NCI-H2227 (cell line): ENCODE data around the gene PTPRE.

Experiments
- DNase-seq: peaks from one replicate; lab custom pipeline; 2025; ENCODE audit not compliant: unreplicated experiment; lab: John Stamatoyannopoulos, UW

The PTPRE gene

DNA sequence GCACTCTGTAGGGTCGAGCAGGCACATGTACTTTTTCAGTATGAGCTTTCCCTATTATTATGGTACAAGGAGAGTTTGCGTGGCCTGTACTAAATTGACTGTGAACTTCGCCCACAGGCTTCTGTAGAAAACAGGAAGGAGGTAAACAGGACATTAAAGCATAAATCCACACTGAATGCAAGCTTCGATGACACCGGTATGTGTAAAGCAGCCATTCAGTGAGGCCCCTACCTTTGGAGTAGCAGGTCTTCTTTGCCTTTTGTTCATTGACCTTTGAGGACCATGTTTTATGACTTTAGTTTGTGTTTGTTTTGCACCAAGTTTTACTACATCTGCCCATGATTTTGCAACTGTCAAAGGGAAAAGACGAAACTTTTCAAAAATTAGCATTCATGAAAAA is 204.8 kb downstream of the PTPRE start:
- no peak for DNase-seq

DNA sequence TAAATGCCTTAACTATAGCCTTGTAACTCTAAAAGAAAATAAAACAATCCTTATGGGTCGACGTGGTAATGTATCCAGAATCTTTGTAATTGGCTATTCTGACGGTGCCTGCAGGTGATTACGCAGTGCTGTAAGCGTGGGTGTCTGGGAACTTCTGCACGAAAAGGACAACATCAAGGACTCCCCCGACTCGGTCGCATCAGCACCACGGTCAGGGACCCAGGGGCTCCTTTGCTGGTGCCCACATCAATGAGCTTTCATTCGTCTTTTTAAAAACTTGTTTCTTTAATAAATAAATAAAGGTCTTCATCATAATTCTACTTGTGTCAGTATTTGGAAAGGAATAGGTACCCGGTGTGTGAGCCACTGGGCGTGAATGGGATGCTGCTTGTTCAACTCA is 206.1 kb downstream of the PTPRE start:
- no peak for DNase-seq

DNA sequence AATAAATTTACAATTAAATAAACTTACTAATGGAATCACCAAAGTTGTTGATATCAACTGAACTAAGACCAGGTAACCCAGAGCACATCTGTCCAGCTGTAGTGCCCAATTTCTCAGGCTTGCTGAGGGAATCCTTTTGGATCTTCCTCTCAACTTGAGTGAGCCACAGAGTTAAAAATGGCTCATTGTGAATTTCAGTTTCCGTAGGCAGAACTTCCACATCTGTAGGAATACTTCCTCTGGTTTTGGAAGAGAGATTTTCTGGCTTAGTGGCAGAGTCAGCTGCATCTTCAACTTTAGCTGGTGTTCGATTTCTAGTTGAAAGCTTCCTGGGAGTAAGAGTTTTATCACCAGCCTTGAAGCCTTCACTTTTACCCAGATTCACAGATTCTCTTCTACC is 208.0 kb downstream of the PTPRE start:
- no peak for DNase-seq

DNA sequence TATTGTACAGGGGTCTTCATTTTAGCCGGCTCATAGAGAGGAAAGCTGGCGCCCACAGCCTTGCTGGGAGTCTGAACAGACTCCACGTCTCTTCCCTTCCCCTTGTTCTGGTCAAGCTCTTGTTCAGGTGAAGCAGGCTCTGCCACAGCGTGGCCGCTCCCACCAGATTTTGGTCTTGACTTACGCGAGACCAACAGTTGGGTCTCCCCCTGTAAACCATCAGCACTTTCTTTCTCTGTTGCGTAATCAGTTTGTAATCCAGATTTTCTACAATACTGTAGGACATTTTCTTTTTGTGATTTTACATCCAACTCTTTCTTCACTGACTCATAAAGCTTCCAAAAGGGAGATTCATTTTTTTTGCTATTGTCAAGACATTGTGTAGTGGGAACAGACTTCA is 208.5 kb downstream of the PTPRE start:
- no peak for DNase-seq

DNA sequence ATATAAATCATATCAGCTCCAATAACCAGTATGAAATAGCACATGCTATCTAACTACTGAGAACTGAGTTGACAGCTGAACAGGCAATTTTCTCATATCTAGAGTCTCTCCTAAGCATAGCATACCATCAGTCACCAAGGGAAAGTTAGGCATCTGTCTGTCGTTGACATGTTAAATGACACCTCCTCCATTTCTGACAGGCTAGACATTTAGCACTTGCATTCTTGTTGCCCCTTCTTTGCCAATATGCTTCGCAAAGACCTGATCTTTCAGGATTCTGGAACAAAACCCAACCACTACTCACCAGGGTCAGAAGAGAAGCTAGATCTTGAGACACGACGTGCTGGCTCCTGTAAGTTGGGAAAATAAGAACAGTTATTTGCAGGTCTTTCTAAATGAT is 209.3 kb downstream of the PTPRE start:
- no peak for DNase-seq

DNA sequence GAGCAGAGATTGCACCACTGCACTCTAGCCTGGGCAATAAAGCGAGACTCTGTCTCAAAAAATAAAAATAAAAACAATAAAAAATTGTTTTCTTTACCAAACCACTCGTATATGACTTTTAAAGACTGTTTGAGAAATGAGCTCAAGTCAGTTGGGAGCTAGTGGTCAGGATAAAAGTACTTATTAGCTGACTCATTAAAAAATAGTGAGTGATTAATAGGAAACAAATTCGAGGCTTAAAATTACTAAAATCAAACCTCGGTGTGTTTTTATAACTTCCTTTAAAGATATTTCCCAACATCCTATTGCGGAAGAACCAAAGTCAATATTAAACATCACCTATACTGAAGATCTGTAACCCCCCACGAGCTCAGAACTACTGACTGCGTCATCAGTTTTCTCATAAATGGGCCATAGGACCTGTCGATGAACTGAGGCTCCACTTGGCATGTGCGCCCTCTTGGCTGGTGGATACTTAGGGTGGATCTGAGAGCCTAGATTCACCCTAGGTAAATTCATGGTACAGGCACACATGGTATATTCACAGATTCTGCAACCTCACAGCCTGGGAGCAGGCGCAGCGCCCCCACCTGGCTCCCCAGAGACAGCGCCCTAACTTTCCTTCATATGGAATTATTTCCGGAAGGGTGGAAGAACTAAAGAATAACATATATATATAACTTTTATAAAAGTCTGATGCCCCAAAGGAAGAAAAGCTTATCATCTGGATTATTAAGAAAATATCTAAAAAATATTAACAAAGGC is 210.1 kb downstream of the PTPRE start:
- no peak for DNase-seq

DNA sequence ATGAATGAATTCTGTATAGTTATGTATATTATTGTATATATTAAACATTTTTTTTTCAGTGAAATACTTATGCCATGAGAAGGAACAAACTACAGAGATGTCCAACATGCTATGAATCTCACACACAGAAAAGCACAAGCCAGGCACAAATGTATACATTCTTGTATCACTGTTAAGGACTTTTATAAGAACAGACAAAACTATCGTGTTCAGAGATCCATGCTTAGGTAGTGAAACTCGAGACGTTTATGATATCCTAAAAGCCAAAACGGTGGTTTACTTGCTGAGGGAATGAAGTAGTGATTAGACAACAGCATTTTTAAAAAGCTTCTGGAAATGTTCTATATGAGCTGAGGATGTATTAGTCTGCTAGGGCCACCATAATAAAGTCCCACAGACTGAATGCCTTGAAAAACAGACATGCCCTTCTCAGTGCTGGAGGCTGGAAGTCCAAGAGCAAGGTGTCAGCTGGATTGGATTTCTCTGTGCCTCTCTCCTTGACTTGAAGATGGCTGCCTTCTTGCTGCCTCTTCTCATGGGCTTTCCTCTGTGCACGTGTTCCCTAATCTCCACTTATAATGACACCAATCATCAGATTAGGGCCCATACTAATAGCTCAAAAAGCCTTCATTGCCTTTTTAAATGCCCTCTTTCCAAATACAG is 215.0 kb downstream of the PTPRE start:
- DNase-seq = no peak

DNA sequence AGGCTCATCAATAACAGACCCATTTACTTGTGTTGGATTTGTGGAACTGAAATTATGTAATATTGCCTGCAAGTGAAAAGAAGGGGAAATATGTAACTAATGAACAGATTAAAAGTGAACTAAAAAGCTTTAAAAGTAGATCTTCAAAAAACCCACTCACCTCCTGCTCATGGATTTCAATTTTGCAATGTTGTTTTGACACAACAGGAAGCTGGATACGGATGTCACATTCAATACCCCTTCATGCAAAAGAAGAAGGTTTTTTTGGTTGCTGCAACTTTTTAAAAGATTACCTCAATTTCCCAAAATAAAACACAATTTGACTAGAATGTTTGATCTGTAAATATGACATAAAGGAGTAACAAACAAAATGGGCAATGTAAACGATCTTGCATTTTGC is 216.0 kb downstream of the PTPRE start:
- DNase-seq = no peak

DNA sequence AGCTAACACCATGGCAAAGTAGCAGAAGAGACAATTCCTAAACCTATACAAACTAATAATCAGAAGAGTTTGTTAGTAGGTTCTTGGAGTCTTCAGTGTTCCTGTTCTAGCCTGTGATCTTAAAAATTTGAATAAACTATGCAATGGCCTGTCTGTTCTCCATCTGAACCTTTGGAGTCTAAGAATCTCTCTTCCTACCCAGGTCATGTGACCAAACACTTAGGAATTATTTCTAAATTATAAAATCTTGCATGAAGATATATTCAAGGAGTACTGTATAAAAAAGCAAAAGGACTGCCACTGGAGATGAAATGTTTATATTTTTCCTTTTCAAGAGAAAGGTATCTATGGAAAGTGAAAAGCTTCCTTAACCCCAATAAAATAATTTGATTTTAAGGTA is 216.9 kb downstream of the PTPRE start:
- DNase-seq = no peak

DNA sequence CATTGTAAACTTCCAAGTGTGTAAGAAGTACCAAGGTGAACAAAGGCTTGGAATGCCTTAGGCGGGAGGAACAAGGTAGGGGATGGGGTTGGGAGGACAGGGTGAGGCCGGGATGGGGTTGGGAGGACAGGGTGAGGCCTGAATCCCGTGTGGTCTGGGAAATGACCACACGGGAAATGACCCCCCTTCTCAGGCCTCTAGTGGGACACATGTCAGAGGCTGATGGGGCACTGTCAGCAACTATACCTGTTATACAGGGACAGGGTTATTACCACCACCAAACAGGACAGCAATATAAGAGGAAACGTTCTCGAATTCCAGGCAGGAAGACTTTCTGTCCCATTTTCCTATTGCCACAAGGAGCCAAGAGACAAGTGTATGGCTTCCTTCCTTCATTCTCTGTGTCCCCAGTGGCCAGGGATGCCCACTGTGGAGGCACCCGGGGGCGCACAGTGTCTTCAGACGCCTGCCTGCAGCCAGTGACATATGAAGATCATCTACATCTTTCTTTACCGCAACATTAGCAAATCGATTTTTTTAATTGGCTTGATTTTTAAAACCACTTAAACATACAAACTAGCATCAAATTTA is 218.0 kb downstream of the PTPRE start:
- no peak for DNase-seq

DNA sequence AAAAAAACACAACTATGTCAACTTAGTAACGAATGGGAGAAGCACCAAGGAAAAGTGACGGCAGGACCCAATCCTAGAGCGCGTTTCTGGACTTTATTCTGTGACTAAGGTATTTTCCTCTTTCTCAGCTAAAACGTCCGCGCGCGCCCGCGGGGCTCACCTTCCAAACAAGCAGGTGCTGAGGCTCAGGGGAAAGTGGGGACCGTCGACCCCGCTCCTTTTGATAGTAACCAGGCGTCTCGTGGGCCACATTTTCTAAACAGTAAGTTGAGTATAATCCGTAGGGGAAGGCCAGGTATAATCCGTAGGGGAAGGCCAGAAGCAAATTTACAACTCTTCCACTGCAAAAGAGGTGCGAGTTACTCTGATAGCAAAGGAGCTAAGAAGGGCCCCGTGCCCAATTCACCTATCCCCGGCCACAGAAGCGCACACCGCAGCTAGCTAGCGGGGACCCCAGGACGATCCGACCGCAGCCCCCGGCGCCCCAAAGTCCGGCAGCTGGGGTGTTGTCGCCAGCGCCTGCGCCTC is 218.6 kb downstream of the PTPRE start:
- DNase-seq = no peak

DNA sequence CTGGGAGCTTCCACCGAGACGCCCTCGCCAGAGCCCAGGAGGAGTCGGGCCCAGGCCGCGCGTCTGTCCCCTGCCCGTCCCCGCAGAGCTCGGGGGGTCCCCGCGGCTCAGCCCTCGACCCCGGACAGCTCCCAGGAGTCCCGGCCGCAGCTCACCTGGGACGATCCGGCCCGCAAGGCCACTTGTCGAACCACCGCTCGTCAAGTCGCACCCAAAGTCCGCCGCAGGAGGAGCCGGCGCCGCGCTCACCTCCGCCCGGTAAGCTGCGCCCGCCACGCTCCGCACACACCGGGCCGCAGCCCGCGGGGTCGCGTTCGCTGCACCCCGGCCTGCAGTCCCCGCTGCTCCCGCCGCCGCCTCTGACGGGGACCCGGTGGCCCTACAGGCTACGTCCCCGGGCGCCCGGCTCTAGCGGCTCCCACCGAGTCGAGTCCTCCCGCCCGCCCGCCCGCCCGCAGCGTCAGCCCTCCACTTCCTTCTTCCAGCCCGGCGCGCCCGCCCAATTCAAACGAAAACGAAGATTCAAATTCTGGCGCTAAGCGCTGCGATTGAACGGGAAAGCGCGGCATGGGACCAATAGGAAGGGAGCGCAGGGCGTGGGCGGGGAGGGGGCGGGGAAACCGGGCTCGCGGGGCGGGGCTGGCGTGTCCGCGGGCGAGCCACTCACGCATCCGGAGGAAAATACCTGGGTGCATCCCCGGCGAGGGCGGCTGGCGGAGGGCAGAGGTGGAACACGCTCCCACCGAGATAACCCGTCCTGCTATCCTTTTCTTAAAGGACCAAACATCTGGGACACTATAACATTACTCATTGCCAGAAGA is 219.3 kb downstream of the PTPRE start, which contains the start of gene MKI67:
Gene MKI67 (minus strand): TSS at position 480 of the 821 bp plus-strand sequence. CDS start 756 bp downstream, outside the sequence.
- DNase-seq = peak; percentile 92

DNA sequence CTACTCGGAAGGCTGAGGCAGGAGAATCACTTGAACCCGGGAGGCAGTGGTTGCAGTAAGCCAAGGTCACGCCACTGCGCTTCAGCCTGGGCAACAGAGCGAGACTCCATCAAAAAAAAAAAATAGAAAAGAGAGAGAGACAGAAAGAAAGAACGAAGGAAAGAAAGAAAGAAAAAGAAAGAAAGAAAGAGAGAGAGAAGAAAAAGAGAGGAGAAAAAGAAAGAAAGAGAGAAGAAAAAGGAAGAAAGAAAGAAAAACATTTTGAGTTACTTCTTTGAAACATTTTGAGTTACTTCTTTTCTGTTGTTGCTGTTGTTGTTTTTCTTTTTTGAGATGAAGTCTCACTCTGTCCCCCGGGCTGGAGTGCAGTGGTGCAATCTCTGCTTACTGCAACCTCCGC is 221.7 kb downstream of the PTPRE start:
- no peak for DNase-seq

DNA sequence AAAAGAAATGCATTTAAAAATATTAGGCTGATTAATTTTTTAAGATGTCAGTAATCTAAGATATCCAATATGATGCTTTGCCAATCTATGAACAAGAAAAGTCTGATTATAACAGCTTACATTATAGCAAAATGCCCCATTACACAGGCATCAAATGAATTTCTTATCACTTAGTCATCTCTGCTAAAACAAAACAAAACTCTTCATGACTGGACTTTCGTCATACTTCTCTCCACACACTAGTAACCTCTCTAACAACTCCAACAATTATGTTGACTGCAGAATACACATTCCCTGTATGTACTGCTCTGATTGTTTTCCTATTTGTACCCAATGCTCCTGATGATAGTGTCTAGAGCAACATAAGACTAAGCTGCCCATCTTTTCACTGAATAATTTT is 223.1 kb downstream of the PTPRE start:
- no peak for DNase-seq
